ENCODE measurements around the gene PCAT6. TPM values are rescaled to one million over a fixed set of nuclear protein-coding genes. Genes with fewer than 3 reads are reported as not detected.

The PCAT6 gene
- total RNA-seq, 1 experiment from 2014 or later, result 2.2 TPM

Other genes with a start within 250 kb of the PCAT6 start
- 0.03 TPM for gene SYT2, start 100.5 kb upstream of the PCAT6 start, total RNA-seq (2021; ENCODE audit: unreplicated experiment)
- gene KDM5B, start 2.5 kb upstream of the PCAT6 start, total RNA-seq (2021; ENCODE audit: unreplicated experiment), result 83.6 TPM
- 15.3 TPM for gene RABIF, start 78.2 kb downstream of the PCAT6 start, total RNA-seq (2021; ENCODE audit: unreplicated experiment)
- gene KLHL12, start 116.3 kb downstream of the PCAT6 start, total RNA-seq (2021; ENCODE audit: unreplicated experiment), result 37.8 TPM
- gene ADIPOR1, start 147.4 kb downstream of the PCAT6 start, total RNA-seq (2021; ENCODE audit: unreplicated experiment), result 78.2 TPM
- 27.5 TPM for gene CYB5R1, start 156.3 kb downstream of the PCAT6 start, total RNA-seq (2021; ENCODE audit: unreplicated experiment)
- 59.1 TPM for gene TMEM183A, start 196.4 kb downstream of the PCAT6 start, total RNA-seq (2021; ENCODE audit: unreplicated experiment)
- gene PPFIA4, start 215.5 kb downstream of the PCAT6 start, total RNA-seq (2021; ENCODE audit: unreplicated experiment), result 1.9 TPM

Data from Panc1 (cell line).